CD4-positive, alpha-beta T cell (primary cell): ENCODE data around the gene ZDHHC6. TPM values are rescaled to one million over a fixed set of nuclear protein-coding genes. Genes with fewer than 3 reads are reported as not detected.

Experiments
- ATAC-seq: fragments of 200-7000 bp; cut with Tn5 transposase; one replicate; pipeline ENCODE4 v1.10.0; 2022; ENCODE audit warnings: mild to moderate bottlenecking; ENCODE audit not compliant: poor library complexity
- CTCF ChIA-PET: fragments of 350-600 bp; sonication (Branson Sonifier 250); formaldehyde crosslinking; loops from one replicate; lab custom pipeline; 2021; ENCODE audit warnings: antibody characterized with exemption, inconsistent platforms; lab: Charles Lee
- POLR2A ChIA-PET: fragments of 350-600 bp; sonication (Branson Sonifier 250); formaldehyde crosslinking; loops from one replicate; lab custom pipeline; 2021; ENCODE audit warnings: antibody characterized with exemption, inconsistent platforms; lab: Charles Lee
- DNase-seq, 14 experiments: peaks; one replicate each; pipeline ENCODE4 v3.0.0-alpha.2; 2013 to 2020; ENCODE audit warnings: mixed read lengths in 2 of 14
- H3K27ac ChIP-seq, 2 donors: one replicate each; pipeline versions ENCODE4 v1.5.1 to v1.7.0; 2013; ENCODE audit warnings: low read length in 2 of 2, low read depth in 1 of 2, mild to moderate bottlenecking in 1 of 2
- H3K27me3 ChIP-seq, 2 experiments: 1 replicate in 1 of 2; 2 replicates in 1 of 2; pipeline versions ENCODE4 v1.6.1 to v1.7.0; 2013; ENCODE audit warnings: low read length in 2 of 2, control low read depth in 1 of 2, mild to moderate bottlenecking in 1 of 2, moderate library complexity in 1 of 2; ENCODE audit not compliant: insufficient read depth in 2 of 2, control insufficient read depth in 1 of 2
- H3K36me3 ChIP-seq: one replicate; pipeline ENCODE4 v1.6.1; 2013; ENCODE audit warnings: low read length, control low read depth; ENCODE audit not compliant: insufficient read depth
- H3K4me1 ChIP-seq: one replicate; pipeline ENCODE4 v1.6.1; 2013; ENCODE audit warnings: low read length, control low read depth; ENCODE audit not compliant: insufficient read depth
- H3K4me3 ChIP-seq: one replicate; pipeline ENCODE4 v1.5.1; 2013; ENCODE audit warnings: mild to moderate bottlenecking, low read length, moderate library complexity
- H3K9me3 ChIP-seq, 2 experiments: 1 replicate in 1 of 2; 2 replicates in 1 of 2; pipeline versions ENCODE4 v1.6.1 to v1.7.0; 2013; ENCODE audit warnings: low read length in 2 of 2, mild to moderate bottlenecking in 2 of 2, control low read depth in 1 of 2, moderate library complexity in 1 of 2; ENCODE audit not compliant: control insufficient read depth in 1 of 2, insufficient read depth in 1 of 2
- H3K27ac Mint-ChIP-seq: one replicate; pipeline ENCODE4 v1.8.0; 2020; ENCODE audit warnings: mixed read lengths
- H3K27me3 Mint-ChIP-seq: one replicate; pipeline ENCODE4 v1.8.0; 2021; ENCODE audit warnings: mixed read lengths
- H3K36me3 Mint-ChIP-seq: one replicate; pipeline ENCODE4 v1.8.0; 2021; ENCODE audit warnings: low read depth, mixed read lengths
- H3K4me1 Mint-ChIP-seq: one replicate; pipeline ENCODE4 v1.8.0; 2021; ENCODE audit warnings: low read depth, mixed read lengths
- H3K4me3 Mint-ChIP-seq: one replicate; pipeline ENCODE4 v1.8.0; 2020; ENCODE audit warnings: mild to moderate bottlenecking, mixed read lengths
- H3K9me3 Mint-ChIP-seq: one replicate; pipeline ENCODE4 v1.8.0; 2020; ENCODE audit warnings: mixed read lengths
- CTCF ChIP-seq: fragments of 200-600 bp; IDR thresholded peaks from one replicate; pipeline ENCODE4 v1.8.0; 2022; ENCODE audit warnings: antibody characterized with exemption, mild to moderate bottlenecking
- intact Hi-C, 2 experiments: fragments of 100-400 bp; cut with DNase I in 1 of 2; cut with micrococcal nuclease in 1 of 2; formaldehyde crosslinking; loops; one replicate each; pipeline versions ENCODE4 v1.15.1 to v1.9.0; 2023 to 2025; cut with DNase I, micrococcal nuclease
- total RNA-seq, 174 experiments: library from RNA in 2 of 174; stranded (reverse) in 2 of 174; gene quantifications; one replicate each; pipeline ENCODE4 v1.2.3 and lab custom pipeline; 2021 to 2026

The ZDHHC6 gene
- total RNA-seq, 2 experiments from 2014 or later, result 34.3 to 39.9 TPM

DNA sequence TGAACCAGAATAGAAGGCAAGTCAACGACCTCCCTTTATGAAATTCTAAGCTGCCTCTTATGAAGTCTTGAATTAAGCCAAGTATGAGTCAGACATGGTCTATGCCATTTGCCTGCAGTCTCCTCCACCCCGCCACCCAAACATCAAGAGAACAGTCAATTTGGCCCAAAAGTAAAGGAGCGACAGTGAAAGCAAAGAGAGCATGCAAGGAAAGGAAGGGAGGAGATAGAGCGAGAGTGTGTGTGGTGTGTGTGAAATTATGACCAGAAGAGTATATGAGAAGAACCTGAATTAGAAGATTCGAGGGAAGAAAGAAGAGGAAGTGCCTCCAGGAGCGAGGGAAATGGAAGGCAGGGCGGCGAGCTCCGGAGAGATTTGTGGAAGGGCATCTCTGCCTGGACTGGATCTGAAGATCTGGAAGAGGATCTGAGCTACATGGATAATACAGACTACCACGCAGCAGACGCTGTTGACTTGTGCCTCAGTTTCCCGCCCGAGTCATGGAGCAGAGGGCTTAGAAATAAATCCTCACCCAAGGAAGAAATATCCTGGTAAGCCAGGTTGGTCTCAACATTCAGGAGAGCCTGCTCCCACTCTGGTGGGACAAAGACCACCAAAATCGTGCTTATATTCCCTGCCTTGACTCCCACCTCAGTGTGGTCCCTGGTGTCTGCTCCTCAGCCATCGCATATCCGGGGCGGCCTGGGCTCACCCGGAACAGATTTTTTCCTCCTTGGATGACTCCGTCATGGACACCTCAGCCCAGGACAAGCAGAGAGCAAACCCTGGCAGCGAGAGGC lies 459 bp downstream of the ZDHHC6 start:
- Histone ChIP-seq H3K36me3 (peaks cover 33% of the 10 kb centered on the region), H3K9me3 (no peaks in the 10 kb centered on the region), H3K4me3 (peak overlapping the region; percentile 87), H3K4me1 (peaks cover 16% of the 10 kb centered on the region), H3K27ac (peak overlapping the region; percentile 79 to 84), H3K27me3 (no peaks in the 10 kb centered on the region)
- ATAC-seq (peak; percentile 66), DNase-seq (peak in 8 of 14 experiments; percentile 0 to 39 (median 6))
- H3K36me3 Mint-ChIP-seq, result peaks cover 71% of the 10 kb centered on the region
- peak overlapping the region; percentile 91 for H3K4me3 Mint-ChIP-seq
- intact Hi-C loops, result loop anchor here (2.0 to 10.0 kb wide), 4 partner anchors 69 to 1531 kb away; partner anchors contain the start of genes BBIP1 (in 1 of the 2), GPAM (in 1 of the 2) and SHOC2 (in 1 of the 2)
- POLR2A ChIA-PET, result interaction anchor here (0.7 to 3.2 kb wide), 11 partner anchors 10 to 263 kb away, joined by 3 to 32 read pairs (median 5); partner anchors contain the start of genes ACSL5 and GPAM
- H3K27me3 Mint-ChIP-seq, result no peaks in the 10 kb centered on the region
- no peaks in the 10 kb centered on the region for H3K9me3 Mint-ChIP-seq
- H3K27ac Mint-ChIP-seq, result peak overlapping the region; percentile 89
- TF ChIP-seq CTCF, result no peak
- CTCF ChIA-PET, result interaction anchor here (1.4 to 1.5 kb wide), 2 partner anchors 11 to 25 kb away, joined by 4 to 6 read pairs; no protein-coding TSS in a partner anchor
- peaks cover 76% of the 10 kb centered on the region for H3K4me1 Mint-ChIP-seq

DNA sequence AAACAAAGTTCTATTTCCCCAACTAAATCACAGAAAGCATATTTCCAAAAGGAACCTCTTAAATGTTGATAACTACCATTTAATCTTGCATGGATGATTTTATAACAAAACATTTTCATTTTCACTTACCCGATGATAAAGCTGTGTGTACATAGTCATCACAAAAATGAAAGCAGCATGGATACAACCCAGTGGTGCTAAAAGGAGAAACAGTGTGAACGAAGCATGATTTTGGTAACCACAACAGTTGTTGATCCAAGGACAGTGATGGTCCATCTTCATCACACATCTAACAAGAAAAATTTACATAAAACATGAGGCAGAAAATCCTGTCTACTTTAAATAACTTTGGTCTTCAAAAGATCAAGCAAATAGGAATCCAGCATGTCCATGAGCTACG lies 4.7 kb downstream of the ZDHHC6 start:
- Histone ChIP-seq H3K4me3 (no peak overlapping the region), H3K27ac (no peak overlapping the region), H3K36me3 (peaks cover 73% of the 10 kb centered on the region), H3K9me3 (no peaks in the 10 kb centered on the region), H3K4me1 (peaks cover 8% of the 10 kb centered on the region), H3K27me3 (no peaks in the 10 kb centered on the region)
- intact Hi-C loops, result loop anchor here in 1 of 2 experiments (10.0 kb wide), 1 partner anchor 1527 kb away; the partner anchor contains the start of genes BBIP1 and SHOC2
- no peaks in the 10 kb centered on the region for H3K9me3 Mint-ChIP-seq
- no peak overlapping the region for H3K27ac Mint-ChIP-seq
- no peak for ATAC-seq
- POLR2A ChIA-PET, result no interaction called here
- DNase-seq, result no peak
- peaks cover 48% of the 10 kb centered on the region for H3K4me1 Mint-ChIP-seq
- H3K4me3 Mint-ChIP-seq, result no peak overlapping the region
- no peaks in the 10 kb centered on the region for H3K27me3 Mint-ChIP-seq
- peaks cover 80% of the 10 kb centered on the region for H3K36me3 Mint-ChIP-seq
- TF ChIP-seq CTCF, result no peak
- CTCF ChIA-PET, result no interaction called here

GRCh38 chr10:112441520-112441919 lies 5.2 kb downstream of the ZDHHC6 start:
- no peaks in the 10 kb centered on the region for H3K27me3 ChIP-seq
- ATAC-seq (no peak), DNase-seq (no peak)
- no peak for TF ChIP-seq CTCF
- Mint-ChIP-seq H3K9me3 (no peaks in the 10 kb centered on the region), H3K27ac (no peak overlapping the region), H3K36me3 (peaks cover 80% of the 10 kb centered on the region), H3K27me3 (no peaks in the 10 kb centered on the region), H3K4me3 (no peak overlapping the region), H3K4me1 (peaks cover 43% of the 10 kb centered on the region)
- peaks cover 8% of the 10 kb centered on the region for H3K4me1 ChIP-seq
- peaks cover 77% of the 10 kb centered on the region for H3K36me3 ChIP-seq
- POLR2A ChIA-PET, result no interaction called here
- no peaks in the 10 kb centered on the region for H3K9me3 ChIP-seq
- H3K27ac ChIP-seq, result no peak overlapping the region
- CTCF ChIA-PET, result interaction anchor here (1.0 kb wide), 1 partner anchor 31 kb away, joined by 3 read pairs; no protein-coding TSS in a partner anchor
- intact Hi-C loops, result loop anchor here in 1 of 2 experiments (10.0 kb wide), 1 partner anchor 1527 kb away; the partner anchor contains the start of genes BBIP1 and SHOC2
- no peak overlapping the region for H3K4me3 ChIP-seq
